OCI-LY1 (cell line): ENCODE data around the gene WRNIP1.

Experiments used
- H2AFZ ChIP-seq: fragments of 200-600 bp; sonication (generic), shearing (Covaris generic); 2 replicates; pipeline ENCODE4 v1.6.0; 2014; ENCODE audit warnings: antibody characterized with exemption, mild to moderate bottlenecking, low read length
- H3F3A ChIP-seq: fragments of 200-600 bp; sonication (generic), shearing (Covaris generic); 2 replicates; pipeline ENCODE4 v1.6.0; 2014; ENCODE audit warnings: mild to moderate bottlenecking, antibody characterized with exemption, low read length, moderate library complexity; ENCODE audit not compliant: insufficient read depth
- H3K27ac ChIP-seq: fragments of 200-600 bp; sonication (generic); 2 replicates; pipeline ENCODE4 v1.5.1; 2014; ENCODE audit warnings: low read length, mixed run types, mild to moderate bottlenecking, low read depth; ENCODE audit not compliant: poor library complexity, severe bottlenecking
- H3K27me3 ChIP-seq: fragments of 200-600 bp; sonication (generic); 2 replicates; pipeline ENCODE4 v1.6.0; 2014; ENCODE audit warnings: antibody characterized with exemption, mild to moderate bottlenecking, low read length, moderate library complexity; ENCODE audit not compliant: insufficient read depth
- H3K36me3 ChIP-seq: fragments of 200-600 bp; sonication (generic); 2 replicates; pipeline ENCODE4 v1.6.1; 2014; ENCODE audit warnings: mild to moderate bottlenecking, antibody characterized with exemption, low read length, moderate library complexity, mixed read lengths; ENCODE audit not compliant: insufficient read depth
- H3K4me1 ChIP-seq: fragments of 200-600 bp; sonication (generic); 2 replicates; pipeline ENCODE4 v1.5.1; 2014; ENCODE audit warnings: mild to moderate bottlenecking, low read length, moderate library complexity; ENCODE audit not compliant: insufficient read depth, severe bottlenecking
- H3K4me2 ChIP-seq: fragments of 200-600 bp; sonication (generic), shearing (Covaris generic); 2 replicates; pipeline ENCODE4 v1.6.1; 2014; ENCODE audit warnings: low read length
- H3K4me3 ChIP-seq: fragments of 200-600 bp; sonication (generic); 2 replicates; pipeline ENCODE4 v1.5.1; 2014; ENCODE audit warnings: low read length, low read depth, mild to moderate bottlenecking, mixed read lengths; ENCODE audit not compliant: poor library complexity, severe bottlenecking
- H3K79me2 ChIP-seq: fragments of 200-600 bp; shearing (Covaris generic); 2 replicates; pipeline ENCODE4 v1.6.1; 2016; ENCODE audit warnings: mixed run types, low read length, mixed read lengths; ENCODE audit not compliant: insufficient read depth
- H3K9ac ChIP-seq: fragments of 200-600 bp; sonication (generic), shearing (Covaris generic); 2 replicates; pipeline ENCODE4 v1.6.1; 2014; ENCODE audit warnings: mild to moderate bottlenecking, low read length, mixed read lengths
- H3K9me2 ChIP-seq: fragments of 200-600 bp; sonication (generic), shearing (Covaris generic); 2 replicates; pipeline ENCODE4 v1.6.1; 2014; ENCODE audit warnings: low read depth, mild to moderate bottlenecking, low read length, mixed read lengths
- H3K9me3 ChIP-seq: fragments of 200-600 bp; shearing (Covaris generic); 2 replicates; pipeline ENCODE4 v1.6.1; 2014; ENCODE audit warnings: low read length, mixed read lengths
- H4K20me1 ChIP-seq: fragments of 200-600 bp; sonication (generic), shearing (Covaris generic); 2 replicates; pipeline ENCODE4 v1.6.0; 2016; ENCODE audit warnings: mild to moderate bottlenecking, low read length; ENCODE audit not compliant: insufficient read depth
- CTCF ChIP-seq: fragments of 200-600 bp; sonication (generic), shearing (Covaris generic); IDR thresholded peaks from 2 replicates; pipeline ENCODE4 v1.5.1; 2017; ENCODE audit warnings: mild to moderate bottlenecking, antibody characterized with exemption, low read length, moderate library complexity, mixed read lengths
- EZH2 ChIP-seq: fragments of 200-600 bp; sonication (generic), shearing (Covaris generic); IDR thresholded peaks from 2 replicates; pipeline ENCODE4 v1.8.0; 2017; ENCODE audit warnings: borderline replicate concordance, mixed run types, mild to moderate bottlenecking, antibody characterized with exemption, low read length, moderate library complexity, mixed read lengths

The WRNIP1 gene

DNA sequence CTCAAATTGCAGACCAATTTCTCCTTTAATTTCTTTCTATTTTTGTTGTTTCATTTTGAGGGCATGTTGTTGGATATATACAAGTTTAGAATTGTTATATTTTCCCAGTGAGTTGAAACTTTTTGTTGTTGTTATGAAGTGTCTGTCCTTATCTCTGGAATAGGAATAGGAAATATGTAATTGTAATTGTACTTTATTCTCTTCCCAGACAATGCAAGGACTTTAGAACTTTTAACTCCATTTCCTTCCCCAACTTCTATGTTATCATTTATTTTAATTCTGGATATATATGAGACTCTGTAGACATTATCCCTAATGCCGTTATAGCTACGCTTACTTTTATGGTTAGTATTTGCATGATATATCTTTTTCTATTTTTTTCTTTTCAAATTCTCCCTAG lies 64.1 kb downstream of the WRNIP1 start:
- Histone ChIP-seq H3F3A (no peaks in the 10 kb centered on the region), H3K4me1 (no peaks in the 10 kb centered on the region), H3K9me3 (no peaks in the 10 kb centered on the region), H2AFZ (no peak overlapping the region), H3K9ac (no peak overlapping the region), H3K27ac (no peak overlapping the region), H4K20me1 (no peaks in the 10 kb centered on the region), H3K36me3 (peaks cover 15% of the 10 kb centered on the region), H3K9me2 (no peaks in the 10 kb centered on the region), H3K4me3 (no peak overlapping the region), H3K4me2 (no peak overlapping the region), H3K27me3 (no peaks in the 10 kb centered on the region), H3K79me2 (no peaks in the 10 kb centered on the region)
- no peak for TF ChIP-seq EZH2
- no peak for TF ChIP-seq CTCF

DNA sequence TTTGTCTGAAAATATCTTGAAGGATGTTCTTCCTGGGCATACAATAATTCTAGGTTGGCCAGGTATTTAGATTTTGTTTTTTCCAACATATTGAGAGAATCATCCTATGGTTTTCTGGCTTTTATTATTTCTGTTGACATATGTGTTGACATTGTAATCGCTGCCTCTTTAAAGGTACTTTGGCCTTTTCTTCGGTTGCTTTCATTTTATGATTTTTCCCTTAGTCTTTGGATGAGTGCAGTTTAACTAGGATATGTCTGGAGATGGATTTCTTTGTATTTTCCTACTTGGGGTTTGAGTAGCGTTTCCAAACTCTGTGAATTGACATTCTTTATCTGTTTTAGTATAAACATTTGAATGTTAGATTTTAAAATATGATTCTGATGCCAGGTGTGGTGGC lies 65.0 kb downstream of the WRNIP1 start:
- TF ChIP-seq EZH2: no peak
- no peak for TF ChIP-seq CTCF
- Histone ChIP-seq H4K20me1 (no peaks in the 10 kb centered on the region), H3K9me3 (no peaks in the 10 kb centered on the region), H3K4me1 (no peaks in the 10 kb centered on the region), H2AFZ (no peak overlapping the region), H3K9ac (no peak overlapping the region), H3K4me3 (no peak overlapping the region), H3K9me2 (no peaks in the 10 kb centered on the region), H3K36me3 (peaks cover 24% of the 10 kb centered on the region), H3K27me3 (no peaks in the 10 kb centered on the region), H3K27ac (no peak overlapping the region), H3F3A (no peaks in the 10 kb centered on the region), H3K79me2 (no peaks in the 10 kb centered on the region), H3K4me2 (no peak overlapping the region)

- no peaks in the 10 kb centered on the region for H3F3A ChIP-seq
- TF ChIP-seq CTCF (no peak), EZH2 (no peak)
- no peaks in the 10 kb centered on the region for H4K20me1 ChIP-seq
- H3K9ac ChIP-seq: no peak overlapping the region
- H3K9me3 ChIP-seq: no peaks in the 10 kb centered on the region
- H3K9me2 ChIP-seq: no peaks in the 10 kb centered on the region
- H3K27ac ChIP-seq: no peak overlapping the region
- no peak overlapping the region for H3K4me3 ChIP-seq
- H3K79me2 ChIP-seq: no peaks in the 10 kb centered on the region
- peaks cover 34% of the 10 kb centered on the region for H3K36me3 ChIP-seq
- no peak overlapping the region for H3K4me2 ChIP-seq
- H2AFZ ChIP-seq: no peak overlapping the region
- H3K27me3 ChIP-seq: no peaks in the 10 kb centered on the region
- H3K4me1 ChIP-seq: no peaks in the 10 kb centered on the region
Measured at GRCh38 chr6:2831392-2831791, 66.2 kb downstream of the WRNIP1 start.
